Measurements from ENCODE around the gene GNPTG. TPM values are rescaled to one million over a fixed set of nuclear protein-coding genes. Genes with fewer than 3 reads are reported as not detected.

The GNPTG gene
- total and polyA plus RNA-seq, 2 of the 13 experiments (the other 11 are each of a cell fraction or from before 2014, with no cell fraction given): 22.7 to 71.1 TPM

DNA sequence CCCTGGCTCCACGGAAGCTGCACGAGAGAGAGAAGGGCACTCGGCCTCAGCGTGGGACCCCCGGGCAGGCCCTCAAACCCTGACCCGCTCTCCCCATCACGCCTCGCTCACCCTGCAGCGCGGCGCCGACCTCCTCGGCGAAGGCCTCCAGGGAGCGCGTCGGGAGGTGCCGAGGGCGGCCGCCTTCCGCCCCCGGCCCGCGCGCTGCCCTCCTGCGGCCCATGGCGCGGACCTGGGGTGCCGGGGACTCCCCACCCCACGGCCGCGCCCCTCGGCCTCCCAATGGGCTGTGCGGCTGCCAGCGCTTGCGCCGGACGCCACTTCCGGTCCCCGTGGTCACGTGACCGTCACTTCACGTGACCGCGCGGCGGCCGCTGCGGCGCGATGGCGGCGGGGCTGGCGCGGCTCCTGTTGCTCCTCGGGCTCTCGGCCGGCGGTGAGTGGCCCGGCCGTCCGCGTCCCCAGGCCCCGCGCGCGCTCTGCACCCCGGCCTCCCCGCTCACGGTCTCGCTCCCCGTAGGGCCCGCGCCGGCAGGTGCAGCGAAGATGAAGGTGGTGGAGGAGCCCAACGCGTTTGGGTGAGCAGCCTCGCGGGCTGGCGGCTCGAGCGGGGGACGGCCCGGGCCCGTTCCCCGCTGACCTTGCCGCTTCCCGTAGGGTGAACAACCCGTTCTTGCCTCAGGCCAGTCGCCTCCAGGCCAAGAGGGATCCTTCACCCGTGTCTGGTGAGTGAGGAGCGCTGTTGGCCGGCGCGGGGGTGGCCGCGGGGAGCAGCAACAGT is at the start of gene GNPTG, which contains the start of gene TSR3 (continued):
- TF ChIP-seq ARNT2 (CRISPR knock-in tag; IDR thresholded peaks at IDR 0.05; ENCODE audit: low read depth) (peak; percentile 82; the same call in 1 of the 2 replicates), ATM (IDR thresholded peaks at IDR 0.05; ENCODE audit: borderline replicate concordance) (no peak), ZNF703 (CRISPR knock-in tag; IDR thresholded peaks at IDR 0.05; ENCODE audit: borderline replicate concordance) (no peak), ZNF256 (CRISPR knock-in tag; conservative IDR thresholded peaks at IDR 0.05) (no peak), REL (CRISPR knock-in tag; conservative IDR thresholded peaks at IDR 0.05) (no peak; the same call in 1 of the 2 replicates), SIX1 (CRISPR knock-in tag; IDR thresholded peaks at IDR 0.05; ENCODE audit: borderline replicate concordance) (no peak), SRY (CRISPR knock-in tag; IDR thresholded peaks at IDR 0.05) (no peak), CEBPB (IDR thresholded peaks at IDR 0.05; ENCODE audit: borderline replicate concordance, low read depth, low read length) (no peak), MTF1 (CRISPR knock-in tag; IDR thresholded peaks at IDR 0.05) (no peak), MAF1 (CRISPR knock-in tag; IDR thresholded peaks at IDR 0.05; ENCODE audit: borderline replicate concordance) (no peak), ZNF160 (CRISPR knock-in tag; IDR thresholded peaks at IDR 0.05) (0 out of 2 replicates have a peak, but pooled peaks have one; percentile 16), ZNF232 (CRISPR knock-in tag; IDR thresholded peaks at IDR 0.05; ENCODE audit: borderline replicate concordance) (no peak), CCAR2 (optimal IDR thresholded peaks at IDR 0.05; ENCODE audit: low read depth, low read length) (no peak), KLF16 (CRISPR knock-in tag; IDR thresholded peaks at IDR 0.05) (0 out of 4 replicates have a peak, but pooled peaks of 1 of the 2 experiments have one; percentile 45), ZNF282 (IDR thresholded peaks at IDR 0.05; ENCODE audit: partially characterized antibody) (no peak), THAP11 (CRISPR knock-in tag; IDR thresholded peaks at IDR 0.05) (peak; percentile 93)
- TF ChIP-seq, protein P1, sequence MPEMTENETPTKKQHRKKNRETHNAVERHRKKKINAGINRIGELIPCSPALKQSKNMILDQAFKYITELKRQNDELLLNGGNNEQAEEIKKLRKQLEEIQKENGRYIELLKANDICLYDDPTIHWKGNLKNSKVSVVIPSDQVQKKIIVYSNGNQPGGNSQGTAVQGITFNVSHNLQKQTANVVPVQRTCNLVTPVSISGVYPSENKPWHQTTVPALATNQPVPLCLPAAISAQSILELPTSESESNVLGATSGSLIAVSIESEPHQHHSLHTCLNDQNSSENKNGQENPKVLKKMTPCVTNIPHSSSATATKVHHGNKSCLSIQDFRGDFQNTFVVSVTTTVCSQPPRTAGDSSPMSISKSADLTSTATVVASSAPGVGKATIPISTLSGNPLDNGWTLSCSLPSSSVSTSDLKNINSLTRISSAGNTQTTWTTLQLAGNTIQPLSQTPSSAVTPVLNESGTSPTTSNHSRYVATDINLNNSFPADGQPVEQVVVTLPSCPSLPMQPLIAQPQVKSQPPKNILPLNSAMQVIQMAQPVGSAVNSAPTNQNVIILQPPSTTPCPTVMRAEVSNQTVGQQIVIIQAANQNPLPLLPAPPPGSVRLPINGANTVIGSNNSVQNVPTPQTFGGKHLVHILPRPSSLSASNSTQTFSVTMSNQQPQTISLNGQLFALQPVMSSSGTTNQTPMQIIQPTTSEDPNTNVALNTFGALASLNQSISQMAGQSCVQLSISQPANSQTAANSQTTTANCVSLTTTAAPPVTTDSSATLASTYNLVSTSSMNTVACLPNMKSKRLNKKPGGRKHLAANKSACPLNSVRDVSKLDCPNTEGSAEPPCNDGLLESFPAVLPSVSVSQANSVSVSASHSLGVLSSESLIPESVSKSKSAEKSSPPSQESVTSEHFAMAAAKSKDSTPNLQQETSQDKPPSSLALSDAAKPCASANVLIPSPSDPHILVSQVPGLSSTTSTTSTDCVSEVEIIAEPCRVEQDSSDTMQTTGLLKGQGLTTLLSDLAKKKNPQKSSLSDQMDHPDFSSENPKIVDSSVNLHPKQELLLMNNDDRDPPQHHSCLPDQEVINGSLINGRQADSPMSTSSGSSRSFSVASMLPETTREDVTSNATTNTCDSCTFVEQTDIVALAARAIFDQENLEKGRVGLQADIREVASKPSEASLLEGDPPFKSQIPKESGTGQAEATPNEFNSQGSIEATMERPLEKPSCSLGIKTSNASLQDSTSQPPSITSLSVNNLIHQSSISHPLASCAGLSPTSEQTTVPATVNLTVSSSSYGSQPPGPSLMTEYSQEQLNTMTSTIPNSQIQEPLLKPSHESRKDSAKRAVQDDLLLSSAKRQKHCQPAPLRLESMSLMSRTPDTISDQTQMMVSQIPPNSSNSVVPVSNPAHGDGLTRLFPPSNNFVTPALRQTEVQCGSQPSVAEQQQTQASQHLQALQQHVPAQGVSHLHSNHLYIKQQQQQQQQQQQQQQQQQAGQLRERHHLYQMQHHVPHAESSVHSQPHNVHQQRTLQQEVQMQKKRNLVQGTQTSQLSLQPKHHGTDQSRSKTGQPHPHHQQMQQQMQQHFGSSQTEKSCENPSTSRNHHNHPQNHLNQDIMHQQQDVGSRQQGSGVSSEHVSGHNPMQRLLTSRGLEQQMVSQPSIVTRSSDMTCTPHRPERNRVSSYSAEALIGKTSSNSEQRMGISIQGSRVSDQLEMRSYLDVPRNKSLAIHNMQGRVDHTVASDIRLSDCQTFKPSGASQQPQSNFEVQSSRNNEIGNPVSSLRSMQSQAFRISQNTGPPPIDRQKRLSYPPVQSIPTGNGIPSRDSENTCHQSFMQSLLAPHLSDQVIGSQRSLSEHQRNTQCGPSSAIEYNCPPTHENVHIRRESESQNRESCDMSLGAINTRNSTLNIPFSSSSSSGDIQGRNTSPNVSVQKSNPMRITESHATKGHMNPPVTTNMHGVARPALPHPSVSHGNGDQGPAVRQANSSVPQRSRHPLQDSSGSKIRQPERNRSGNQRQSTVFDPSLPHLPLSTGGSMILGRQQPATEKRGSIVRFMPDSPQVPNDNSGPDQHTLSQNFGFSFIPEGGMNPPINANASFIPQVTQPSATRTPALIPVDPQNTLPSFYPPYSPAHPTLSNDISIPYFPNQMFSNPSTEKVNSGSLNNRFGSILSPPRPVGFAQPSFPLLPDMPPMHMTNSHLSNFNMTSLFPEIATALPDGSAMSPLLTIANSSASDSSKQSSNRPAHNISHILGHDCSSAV (CRISPR knock-in tag; IDR thresholded peaks at IDR 0.05; ENCODE audit: borderline replicate concordance): no peak
- TF ChIP-seq, protein P2, sequence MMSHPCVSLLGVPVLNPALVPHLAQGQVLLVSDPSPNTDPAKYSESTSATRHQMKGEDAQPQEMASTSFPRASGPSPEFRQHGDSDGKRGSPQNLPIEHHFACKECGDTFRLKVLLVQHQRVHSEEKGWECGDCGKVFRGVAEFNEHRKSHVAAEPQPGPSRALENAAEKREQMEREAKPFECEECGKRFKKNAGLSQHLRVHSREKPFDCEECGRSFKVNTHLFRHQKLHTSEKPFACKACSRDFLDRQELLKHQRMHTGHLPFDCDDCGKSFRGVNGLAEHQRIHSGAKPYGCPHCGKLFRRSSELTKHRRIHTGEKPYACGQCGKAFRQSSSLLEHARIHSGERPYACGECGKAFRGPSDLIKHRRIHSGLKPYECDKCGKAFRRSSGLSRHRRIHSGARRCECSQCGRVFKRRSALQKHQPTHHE (CRISPR knock-in tag; IDR thresholded peaks at IDR 0.05; ENCODE audit: borderline replicate concordance): no peak
- TF ChIP-seq, protein P3, sequence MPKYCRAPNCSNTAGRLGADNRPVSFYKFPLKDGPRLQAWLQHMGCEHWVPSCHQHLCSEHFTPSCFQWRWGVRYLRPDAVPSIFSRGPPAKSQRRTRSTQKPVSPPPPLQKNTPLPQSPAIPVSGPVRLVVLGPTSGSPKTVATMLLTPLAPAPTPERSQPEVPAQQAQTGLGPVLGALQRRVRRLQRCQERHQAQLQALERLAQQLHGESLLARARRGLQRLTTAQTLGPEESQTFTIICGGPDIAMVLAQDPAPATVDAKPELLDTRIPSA (CRISPR knock-in tag; IDR thresholded peaks at IDR 0.05; ENCODE audit: borderline replicate concordance): no peak
